H9 (cell line): ENCODE data around the gene CLPX. TPM values are rescaled to one million over a fixed set of nuclear protein-coding genes. Genes with fewer than 3 reads are reported as not detected.
"Not testable (repeated sequence)": the region's sequence is repeated elsewhere in the genome, so short reads cannot be mapped to it uniquely, and the experiment has no call there.

Experiments used
- DNase-seq: peaks from one replicate; pipeline ENCODE4 v3.0.0-alpha.2; 2017
- H2AFZ ChIP-seq: one replicate; pipeline ENCODE4 v1.6.1; 2013; ENCODE audit warnings: mild to moderate bottlenecking, low read length, control low read depth, moderate library complexity
- H2AK5ac ChIP-seq: 2 replicates; pipeline ENCODE4 v1.6.1; 2013; ENCODE audit warnings: low read length, control low read depth, mixed read lengths; ENCODE audit not compliant: insufficient read length
- H2BK120ac ChIP-seq: one replicate; pipeline ENCODE4 v1.6.1; 2013; ENCODE audit warnings: low read depth, mild to moderate bottlenecking, low read length, control low read depth, inconsistent platforms; ENCODE audit not compliant: poor library complexity, severe bottlenecking
- H2BK12ac ChIP-seq: 2 replicates; pipeline ENCODE4 v1.6.1; 2013; ENCODE audit warnings: low read length, control low read depth, mixed read lengths, low read depth; ENCODE audit not compliant: insufficient read length
- H2BK15ac ChIP-seq: 2 replicates; pipeline ENCODE4 v1.6.1; 2013; ENCODE audit warnings: low read depth, low read length, control low read depth
- H2BK20ac ChIP-seq: one replicate; pipeline ENCODE4 v1.6.1; 2013; ENCODE audit warnings: low read depth, mild to moderate bottlenecking, low read length, control low read depth, inconsistent platforms; ENCODE audit not compliant: poor library complexity, severe bottlenecking
- H2BK5ac ChIP-seq: 2 replicates; pipeline ENCODE4 v1.6.1; 2013; ENCODE audit warnings: low read length, control low read depth, mixed read lengths; ENCODE audit not compliant: insufficient read length
- H3K14ac ChIP-seq: 2 replicates; pipeline ENCODE4 v1.6.1; 2013; ENCODE audit warnings: low read length, control low read depth; ENCODE audit not compliant: insufficient read depth
- H3K18ac ChIP-seq: 2 replicates; pipeline ENCODE4 v1.6.1; 2013; ENCODE audit warnings: low read depth, mild to moderate bottlenecking, mixed read lengths, low read length, control low read depth; ENCODE audit not compliant: insufficient read length
- H3K23ac ChIP-seq: 2 replicates; pipeline ENCODE4 v1.6.1; 2013; ENCODE audit warnings: low read length, control low read depth, mixed read lengths, low read depth; ENCODE audit not compliant: insufficient read length
- H3K23me2 ChIP-seq: 2 replicates; pipeline ENCODE4 v1.6.1; 2013; ENCODE audit warnings: low read depth, mild to moderate bottlenecking, mixed read lengths, low read length, control low read depth; ENCODE audit not compliant: insufficient read length, poor library complexity, severe bottlenecking
- H3K27ac ChIP-seq: 2 replicates; pipeline ENCODE4 v1.5.1; 2013; ENCODE audit warnings: low read length, control low read depth, mixed read lengths, low read depth; ENCODE audit not compliant: insufficient read length
- H3K27me3 ChIP-seq: 2 replicates; pipeline ENCODE4 v1.6.1; 2013; ENCODE audit warnings: low read length, control low read depth, inconsistent platforms; ENCODE audit not compliant: insufficient read depth
- H3K4ac ChIP-seq: 2 replicates; pipeline ENCODE4 v1.6.1; 2013; ENCODE audit warnings: low read depth, mild to moderate bottlenecking, control low read depth, inconsistent platforms, low read length, moderate library complexity
- H3K4me1 ChIP-seq: 2 replicates; pipeline ENCODE4 v1.6.1; 2013; ENCODE audit warnings: low read length, control low read depth, inconsistent platforms; ENCODE audit not compliant: insufficient read depth
- H3K4me2 ChIP-seq: 2 replicates; pipeline ENCODE4 v1.6.1; 2013; ENCODE audit warnings: low read length, control low read depth, mixed read lengths; ENCODE audit not compliant: insufficient read length, insufficient read depth
- H3K56ac ChIP-seq: 2 replicates; pipeline ENCODE4 v1.6.1; 2013; ENCODE audit warnings: low read depth, mild to moderate bottlenecking, mixed read lengths, low read length, control low read depth; ENCODE audit not compliant: insufficient read length
- H3K79me1 ChIP-seq: 2 replicates; pipeline ENCODE4 v1.6.1; 2013; ENCODE audit warnings: low read depth, mild to moderate bottlenecking, moderate library complexity, low read length, control low read depth, inconsistent platforms; ENCODE audit not compliant: insufficient read depth, poor library complexity, severe bottlenecking
- H3K79me2 ChIP-seq: 2 replicates; pipeline ENCODE4 v1.6.1; 2013; ENCODE audit warnings: low read length, control low read depth, inconsistent platforms; ENCODE audit not compliant: insufficient read depth
- H3K9ac ChIP-seq: 2 replicates; pipeline ENCODE4 v1.6.1; 2013; ENCODE audit warnings: low read length, control low read depth, mixed read lengths; ENCODE audit not compliant: insufficient read length; ENCODE audit errors: extremely low read depth
- H3K9me3 ChIP-seq: one replicate; pipeline ENCODE4 v1.6.1; 2013; ENCODE audit warnings: low read depth, low read length, inconsistent platforms; ENCODE audit not compliant: control insufficient read depth
- H3T11ph ChIP-seq: one replicate; pipeline ENCODE4 v1.6.1; 2013; ENCODE audit warnings: mild to moderate bottlenecking, low read length, control low read depth, inconsistent platforms
- H4K20me1 ChIP-seq: one replicate; pipeline ENCODE4 v1.6.1; 2013; ENCODE audit not compliant: control insufficient read depth, insufficient read length, insufficient read depth
- H4K5ac ChIP-seq: 2 replicates; pipeline ENCODE4 v1.6.1; 2013; ENCODE audit warnings: low read depth, mild to moderate bottlenecking, mixed read lengths, low read length, control low read depth; ENCODE audit not compliant: insufficient read length
- H4K8ac ChIP-seq: replicated peaks from 2 replicates; pipeline ENCODE4 v1.6.1; 2013; ENCODE audit warnings: low read length, control low read depth, mixed read lengths, low read depth; ENCODE audit not compliant: insufficient read length
- H4K91ac ChIP-seq: 2 replicates; pipeline ENCODE4 v1.6.1; 2013; ENCODE audit warnings: low read depth, mild to moderate bottlenecking, moderate library complexity, mixed read lengths, low read length, control low read depth; ENCODE audit not compliant: insufficient read length
- H3K27ac Mint-ChIP-seq, 3 experiments: 2 replicates in 2 of 3; 3 replicates in 1 of 3; pipeline ENCODE4 v1.8.0; 2020 to 2021; ENCODE audit warnings: mixed read lengths in 3 of 3, mild to moderate bottlenecking in 1 of 3, moderate library complexity in 1 of 3
- H3K27me3 Mint-ChIP-seq: 2 replicates; pipeline ENCODE4 v1.8.0; 2021; ENCODE audit warnings: low read depth, mild to moderate bottlenecking, moderate library complexity, mixed read lengths
- H3K36me3 Mint-ChIP-seq, 3 experiments: 2 replicates in 2 of 3; 3 replicates in 1 of 3; pipeline ENCODE4 v1.8.0; 2020 to 2021; ENCODE audit warnings: low read depth in 3 of 3, mixed read lengths in 3 of 3; ENCODE audit not compliant: insufficient read depth in 1 of 3
- H3K4me1 Mint-ChIP-seq, 2 experiments: 2 replicates each; pipeline ENCODE4 v1.8.0; 2020; ENCODE audit warnings: mixed read lengths in 2 of 2
- H3K4me3 Mint-ChIP-seq, 2 experiments: 2 replicates in 1 of 2; 3 replicates in 1 of 2; pipeline ENCODE4 v1.8.0; 2020 to 2021; ENCODE audit warnings: mild to moderate bottlenecking in 2 of 2, mixed read lengths in 2 of 2, moderate library complexity in 1 of 2
- H3K9me3 Mint-ChIP-seq, 2 experiments: 2 replicates in 1 of 2; 3 replicates in 1 of 2; pipeline ENCODE4 v1.8.0; 2020; ENCODE audit warnings: mild to moderate bottlenecking in 2 of 2, mixed read lengths in 2 of 2, moderate library complexity in 1 of 2
- WGBS: extraction: QIAGEN DNeasy Blood & Tissue Kit; methylation state at CpG from one replicate; pipeline ENCODE4 v1.1.7; 2013; ENCODE audit warnings: missing lambda C conversion rate, low lambda C conversion rate, mixed read lengths; ENCODE audit not compliant: insufficient read length; ENCODE audit errors: extremely low coverage; 5-methylcytosine and 5-hydroxymethylcytosine counted together
- total RNA-seq: library from RNA; stranded (reverse); gene quantifications from 2 replicates; pipeline ENCODE4 v1.2.1, GENCODE V29; 2021
- TF ChIP-seq, protein P1 (sequence below): fragments of 200-600 bp; sonication (generic); conservative IDR thresholded peaks from 3 replicates; pipeline ENCODE4 v1.8.0; 2021; ENCODE audit warnings: antibody characterized with exemption, mild to moderate bottlenecking

The CLPX gene
- total RNA-seq, 1 experiment from 2014 or later, result 55.8 TPM

GRCh38 chr15:65100442-65100841, 84.7 kb downstream of the CLPX start:
- H2BK20ac ChIP-seq, result no peak overlapping the region
- TF ChIP-seq, protein P1, sequence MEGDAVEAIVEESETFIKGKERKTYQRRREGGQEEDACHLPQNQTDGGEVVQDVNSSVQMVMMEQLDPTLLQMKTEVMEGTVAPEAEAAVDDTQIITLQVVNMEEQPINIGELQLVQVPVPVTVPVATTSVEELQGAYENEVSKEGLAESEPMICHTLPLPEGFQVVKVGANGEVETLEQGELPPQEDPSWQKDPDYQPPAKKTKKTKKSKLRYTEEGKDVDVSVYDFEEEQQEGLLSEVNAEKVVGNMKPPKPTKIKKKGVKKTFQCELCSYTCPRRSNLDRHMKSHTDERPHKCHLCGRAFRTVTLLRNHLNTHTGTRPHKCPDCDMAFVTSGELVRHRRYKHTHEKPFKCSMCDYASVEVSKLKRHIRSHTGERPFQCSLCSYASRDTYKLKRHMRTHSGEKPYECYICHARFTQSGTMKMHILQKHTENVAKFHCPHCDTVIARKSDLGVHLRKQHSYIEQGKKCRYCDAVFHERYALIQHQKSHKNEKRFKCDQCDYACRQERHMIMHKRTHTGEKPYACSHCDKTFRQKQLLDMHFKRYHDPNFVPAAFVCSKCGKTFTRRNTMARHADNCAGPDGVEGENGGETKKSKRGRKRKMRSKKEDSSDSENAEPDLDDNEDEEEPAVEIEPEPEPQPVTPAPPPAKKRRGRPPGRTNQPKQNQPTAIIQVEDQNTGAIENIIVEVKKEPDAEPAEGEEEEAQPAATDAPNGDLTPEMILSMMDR, result no peak
- H3K79me1 ChIP-seq, result no peaks in the 10 kb centered on the region
- H4K8ac ChIP-seq, result no peak overlapping the region
- H3K23ac ChIP-seq, result no peak overlapping the region
- no peaks in the 10 kb centered on the region for H4K20me1 ChIP-seq
- no peak overlapping the region for H3K4me2 ChIP-seq
- no peak overlapping the region for H4K5ac ChIP-seq
- no peaks in the 10 kb centered on the region for H3K9me3 ChIP-seq
- H2BK12ac ChIP-seq, result no peak overlapping the region
- no peak overlapping the region for H3K4ac ChIP-seq
- H3K14ac ChIP-seq, result no peak overlapping the region
- H2BK120ac ChIP-seq, result no peak overlapping the region
- H3K9ac ChIP-seq, result no peak overlapping the region
- no peak overlapping the region for H3K27ac Mint-ChIP-seq
- H3K79me2 ChIP-seq, result no peaks in the 10 kb centered on the region
- no peak overlapping the region for H2AFZ ChIP-seq
- no peaks in the 10 kb centered on the region for H3K9me3 Mint-ChIP-seq
- H3K56ac ChIP-seq, result no peak overlapping the region
- no peak overlapping the region for H2AK5ac ChIP-seq
- no peak overlapping the region for H3T11ph ChIP-seq
- H3K23me2 ChIP-seq, result peaks cover 3% of the 10 kb centered on the region
- H3K27me3 Mint-ChIP-seq, result no peaks in the 10 kb centered on the region
- no peaks in the 10 kb centered on the region for H3K27me3 ChIP-seq
- H4K91ac ChIP-seq, result no peak overlapping the region
- H3K18ac ChIP-seq, result no peak overlapping the region
- no peak overlapping the region for H3K4me3 Mint-ChIP-seq
- no peak overlapping the region for H2BK5ac ChIP-seq
- H3K36me3 Mint-ChIP-seq, result peaks cover 3 to 18% (median 8%) of the 10 kb centered on the region in 3 experiments; a peak in 6 of 7 replicates
- WGBS, result no CpG with 5 or more reads among the region's 7 CpGs
- no peak for DNase-seq
- peaks cover 4% of the 10 kb centered on the region in 2 experiments; a peak in 3 of 4 replicates for H3K4me1 Mint-ChIP-seq
- H2BK15ac ChIP-seq, result no peak overlapping the region
- H3K4me1 ChIP-seq, result no peaks in the 10 kb centered on the region
- H3K27ac ChIP-seq, result no peak overlapping the region

- H4K8ac ChIP-seq, H3K9me3 ChIP-seq, H3K4me1 Mint-ChIP-seq, H3K4me2 ChIP-seq, H3K56ac ChIP-seq, H2BK12ac ChIP-seq, H4K91ac ChIP-seq, H3T11ph ChIP-seq, H3K23ac ChIP-seq, H2BK120ac ChIP-seq, H2AFZ ChIP-seq, H3K9me3 Mint-ChIP-seq, DNase-seq, H3K23me2 ChIP-seq, H3K14ac ChIP-seq, H3K27ac ChIP-seq, H3K4ac ChIP-seq, H4K5ac ChIP-seq, H2BK20ac ChIP-seq, H3K9ac ChIP-seq, H3K4me1 ChIP-seq, H2AK5ac ChIP-seq, H3K27me3 ChIP-seq, H4K20me1 ChIP-seq, H3K79me2 ChIP-seq, H2BK5ac ChIP-seq, H3K27ac Mint-ChIP-seq, H3K18ac ChIP-seq, H3K27me3 Mint-ChIP-seq, H3K79me1 ChIP-seq, H3K4me3 Mint-ChIP-seq, H2BK15ac ChIP-seq: not testable (repeated sequence)
- H3K36me3 Mint-ChIP-seq, result peaks cover 0 to 18% (median 8%) of the 10 kb centered on the region in 3 experiments; a peak in 6 of 7 replicates
- WGBS, result no CpG with 5 or more reads among the region's 10 CpGs
These were observed 85.3 kb downstream of the CLPX start for GRCh38 chr15:65099801-65100200.
